ENCODE measurements around the gene PPFIA4.

Gene PPFIA4

DNA sequence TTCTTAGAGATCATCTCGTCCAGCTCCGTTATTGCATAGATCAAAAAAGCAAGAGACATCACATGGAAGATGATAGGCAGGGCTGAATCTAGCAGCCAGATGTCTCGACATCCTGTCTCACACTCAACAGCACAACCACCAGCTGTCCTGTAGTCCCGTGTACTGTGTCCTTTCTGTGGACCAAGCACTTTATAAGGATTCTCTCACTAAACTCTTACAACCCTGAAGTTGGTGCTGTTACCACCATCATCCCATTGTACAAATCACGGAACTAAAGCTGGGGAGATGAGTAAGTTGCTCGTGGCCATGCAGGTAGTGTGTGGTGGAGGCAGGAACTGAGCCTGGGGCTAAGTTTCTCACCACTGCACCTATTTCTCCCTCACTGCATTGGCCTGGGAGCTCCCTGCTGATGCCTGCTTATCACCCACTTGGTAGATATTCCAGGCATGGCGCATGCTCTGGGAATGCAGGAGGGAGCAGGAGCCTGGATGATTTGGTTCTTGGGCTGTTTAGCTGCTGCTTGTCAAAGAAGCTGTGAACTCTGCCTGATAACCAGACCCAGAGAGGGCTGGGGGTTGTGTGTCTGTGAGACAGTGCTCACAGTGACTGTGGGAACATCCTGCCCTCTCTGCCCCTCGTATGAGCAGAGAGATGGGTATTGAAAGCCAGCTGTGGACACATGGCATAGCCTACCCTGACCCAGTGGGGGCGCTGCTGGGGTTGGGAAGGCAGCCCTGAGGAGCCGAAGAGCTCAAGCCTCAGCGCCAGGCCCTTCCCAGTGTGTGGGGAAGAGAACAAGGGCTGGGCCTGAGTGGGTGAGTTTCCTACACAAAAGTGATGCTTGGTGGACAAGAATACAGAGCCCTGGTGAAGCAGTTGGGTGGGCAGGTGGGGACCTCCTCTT lies 13.6 kb downstream of the PPFIA4 start:
- DNase-seq (ENCODE audit: low read depth in 1 of 2, low spot score in 1 of 2): no peak

DNA sequence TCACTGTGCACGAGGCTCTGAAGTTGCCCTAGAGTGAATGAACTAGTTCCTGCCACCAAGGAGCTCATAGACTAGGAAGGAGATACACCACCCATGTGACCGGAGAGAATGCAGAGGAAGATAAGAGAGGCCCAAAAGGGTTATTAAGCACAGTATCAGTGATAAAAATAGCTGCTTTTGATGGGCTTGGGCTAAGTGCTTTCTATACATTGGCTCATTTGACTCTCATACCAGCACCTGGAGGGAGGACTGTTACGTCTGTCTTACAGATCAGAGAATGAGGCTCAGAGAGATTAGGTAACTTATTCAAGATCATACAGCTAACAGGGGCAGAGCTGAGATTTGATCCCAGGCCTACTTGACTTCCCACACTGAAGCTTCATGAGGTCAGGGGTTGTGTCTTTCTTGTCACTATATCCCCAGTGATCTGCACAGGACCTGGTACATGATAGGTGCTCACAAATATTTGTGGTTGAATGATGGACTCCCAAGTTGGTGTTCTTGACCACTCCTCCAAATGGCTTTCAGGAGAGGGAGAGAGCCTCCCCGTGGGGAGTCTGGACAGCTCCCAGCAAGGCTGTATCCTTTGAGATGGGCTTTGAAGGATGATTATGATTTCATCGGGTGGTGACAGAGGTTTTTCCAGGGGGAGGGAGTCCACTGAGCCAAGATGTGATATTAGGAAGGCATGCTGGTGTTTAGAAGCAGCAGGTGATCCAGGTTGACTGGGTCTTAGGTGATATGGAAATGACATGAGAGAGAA lies 14.4 kb downstream of the PPFIA4 start:
- DNase-seq (ENCODE audit: low read depth in 1 of 2, low spot score in 1 of 2): no peak

DNA sequence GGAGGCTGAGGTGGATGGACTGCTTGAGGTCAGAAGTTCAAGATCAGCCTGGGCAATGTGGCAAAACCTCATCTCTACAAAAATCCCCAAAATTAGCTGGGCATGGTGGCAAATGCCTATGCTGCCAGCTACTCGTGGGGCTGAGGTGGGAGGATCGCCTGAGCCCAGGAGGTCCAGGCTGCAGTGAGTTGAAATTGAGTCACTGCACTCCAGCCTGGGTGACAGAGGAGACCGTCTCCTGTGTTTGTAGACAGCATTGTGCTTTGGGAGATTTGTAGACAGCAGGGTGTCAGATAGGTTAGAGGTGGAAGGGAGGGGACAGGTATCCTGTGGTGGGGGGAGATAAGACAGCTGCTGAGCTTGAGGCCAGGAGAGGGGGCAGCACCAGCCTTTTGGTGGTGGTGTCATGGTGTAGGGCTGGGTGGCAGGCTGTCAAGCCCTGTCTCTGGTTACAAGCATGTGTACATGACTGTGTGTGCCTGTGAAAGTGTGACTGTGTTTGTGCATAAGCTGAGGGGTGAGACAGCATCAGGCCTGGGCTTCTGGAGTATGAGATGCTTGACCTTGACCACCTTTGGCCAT lies 15.2 kb downstream of the PPFIA4 start:
- DNase-seq (ENCODE audit: low read depth in 1 of 2, low spot score in 1 of 2): no peak

DNA sequence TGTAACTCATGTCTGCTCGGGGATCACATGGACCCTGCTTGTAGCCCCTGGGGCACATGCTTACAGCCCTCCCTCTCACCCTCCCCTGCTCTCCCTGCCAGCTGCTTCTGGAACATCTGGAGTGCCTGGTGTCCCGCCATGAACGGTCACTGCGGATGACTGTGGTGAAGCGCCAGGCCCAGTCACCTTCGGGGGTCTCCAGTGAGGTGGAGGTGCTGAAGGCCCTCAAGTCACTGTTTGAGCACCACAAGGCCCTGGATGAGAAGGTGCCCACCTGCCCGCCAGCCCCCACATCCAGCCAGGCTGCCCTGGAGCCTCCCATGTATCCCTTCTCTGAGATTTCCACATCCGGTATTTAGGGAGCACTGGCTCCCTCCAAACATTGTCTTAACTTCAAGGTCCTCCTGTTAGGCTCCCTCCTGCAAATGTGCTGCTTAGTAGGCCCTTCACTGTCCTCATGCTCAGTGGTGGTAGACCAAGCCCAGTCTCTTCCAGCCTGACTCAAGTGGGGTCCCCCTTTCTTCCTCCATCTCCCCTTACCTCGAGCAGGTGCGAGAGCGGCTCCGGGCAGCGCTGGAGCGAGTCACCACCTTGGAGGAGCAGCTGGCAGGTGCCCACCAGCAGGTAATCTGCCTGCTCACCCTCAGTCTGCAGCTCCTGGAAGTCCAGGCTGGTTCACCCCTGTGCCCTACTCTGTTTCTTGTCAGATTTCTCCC lies 17.7 kb downstream of the PPFIA4 start:
- no peak for DNase-seq (ENCODE audit: low read depth in 1 of 2, low spot score in 1 of 2)

DNA sequence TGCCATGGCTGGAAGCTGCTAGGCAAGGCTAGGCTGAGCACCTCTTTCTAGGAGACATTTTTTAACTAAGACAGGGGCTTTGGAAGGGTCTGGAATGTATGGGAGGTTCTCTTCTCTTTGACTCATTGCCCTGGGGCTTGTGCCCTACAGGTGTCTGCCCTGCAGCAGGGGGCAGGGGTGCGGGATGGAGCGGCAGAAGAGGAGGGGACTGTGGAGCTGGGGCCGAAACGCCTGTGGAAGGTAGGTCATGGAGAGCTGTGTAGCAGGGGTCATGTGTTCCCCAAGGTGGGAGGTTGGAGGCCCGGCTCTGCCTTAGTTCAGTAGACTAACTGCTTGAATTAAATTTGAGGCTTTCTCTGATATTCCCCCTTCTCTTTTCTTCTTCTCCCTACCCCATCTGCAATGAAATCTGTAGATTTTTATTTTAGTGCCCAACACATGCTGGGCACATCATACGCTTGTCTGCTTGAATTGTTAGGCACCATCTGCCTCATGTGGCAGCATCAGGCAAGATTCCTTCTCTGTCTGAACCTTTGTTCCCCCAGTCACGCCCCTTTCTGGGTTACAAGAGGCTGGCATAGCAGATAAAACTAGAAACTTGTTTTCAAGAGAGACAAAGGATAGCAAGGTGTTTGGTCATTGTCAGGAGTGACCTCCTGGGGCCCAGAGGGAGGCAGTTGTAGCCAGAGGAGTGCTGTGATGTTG lies 18.4 kb downstream of the PPFIA4 start:
- DNase-seq (ENCODE audit: low read depth in 1 of 2, low spot score in 1 of 2): no peak

DNA sequence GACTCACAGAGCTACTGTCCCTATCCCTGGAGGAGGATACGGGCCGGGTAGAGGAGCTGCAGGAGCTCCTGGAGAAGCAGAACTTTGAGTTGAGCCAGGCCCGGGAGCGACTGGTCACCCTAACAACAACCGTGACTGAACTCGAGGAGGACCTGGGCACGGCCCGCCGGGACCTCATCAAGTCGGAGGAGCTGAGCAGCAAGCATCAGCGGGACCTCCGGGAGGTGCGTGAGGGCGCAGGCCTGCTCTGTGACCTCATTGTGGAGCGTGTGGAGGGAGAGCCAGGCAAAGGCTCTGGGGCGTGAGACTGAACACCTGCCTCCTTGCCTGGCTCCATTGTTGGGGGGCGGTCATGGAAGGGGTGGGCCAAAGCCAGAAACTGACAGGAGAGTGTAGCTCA lies 19.0 kb downstream of the PPFIA4 start:
- no peak for DNase-seq (ENCODE audit: low read depth in 1 of 2, low spot score in 1 of 2)

- no peak for DNase-seq (ENCODE audit: low read depth in 1 of 2, low spot score in 1 of 2)
Observed at GRCh38 chr1:203045821-203046594, 19.7 kb downstream of the PPFIA4 start.

DNA sequence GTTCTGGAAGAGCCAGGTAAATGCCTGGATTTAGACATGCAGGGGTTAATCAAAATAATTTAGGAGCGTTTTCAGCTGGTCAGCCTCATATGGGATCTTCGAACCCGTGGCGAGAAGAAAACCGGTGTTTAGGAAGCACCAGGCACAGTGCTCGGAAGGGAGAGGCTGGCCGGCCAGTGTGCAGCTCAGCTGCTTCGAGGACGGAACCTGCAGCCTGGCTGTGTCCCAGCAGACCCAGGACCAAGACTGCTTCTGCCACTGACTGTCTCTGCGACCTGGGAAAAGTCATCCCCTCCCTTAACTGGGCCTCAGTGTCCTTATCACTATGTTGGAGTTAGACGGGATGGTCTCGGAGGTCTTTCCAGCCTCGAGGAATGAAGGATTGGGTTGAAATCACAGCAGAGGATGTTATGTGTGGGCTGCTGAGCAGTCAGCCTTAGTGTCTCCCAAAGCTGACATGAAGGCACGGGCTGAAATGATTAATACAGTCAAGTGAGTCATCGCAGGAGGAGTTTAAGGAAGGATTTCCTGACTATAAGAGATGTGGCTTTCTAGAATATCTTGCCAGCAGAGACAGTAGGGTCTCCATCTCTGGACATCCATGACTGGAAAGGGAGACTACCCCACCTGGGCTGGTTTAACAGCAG lies 20.8 kb downstream of the PPFIA4 start:
- DNase-seq (ENCODE audit: low read depth in 1 of 2, low spot score in 1 of 2): no peak

DNA sequence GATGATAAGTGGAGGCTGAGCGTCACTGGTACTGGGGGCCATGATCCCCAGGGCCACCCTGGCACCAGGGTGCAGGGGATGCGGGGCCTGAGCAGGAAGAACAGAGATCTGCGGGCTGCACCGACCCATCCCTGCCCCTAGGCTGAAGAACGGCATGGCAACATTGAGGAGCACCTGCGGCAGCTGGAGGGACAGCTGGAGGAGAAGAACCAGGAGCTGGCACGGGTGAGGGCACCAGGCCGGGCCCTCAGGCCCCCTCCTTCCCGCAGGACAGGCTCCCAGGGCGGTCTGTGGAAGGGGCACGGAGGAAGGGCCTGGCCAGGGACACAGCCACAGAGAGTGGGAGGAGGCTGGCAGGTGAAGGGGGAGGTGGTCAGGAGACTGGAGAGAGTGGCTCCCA lies 21.8 kb downstream of the PPFIA4 start:
- DNase-seq (ENCODE audit: low read depth in 1 of 2, low spot score in 1 of 2): no peak

DNA sequence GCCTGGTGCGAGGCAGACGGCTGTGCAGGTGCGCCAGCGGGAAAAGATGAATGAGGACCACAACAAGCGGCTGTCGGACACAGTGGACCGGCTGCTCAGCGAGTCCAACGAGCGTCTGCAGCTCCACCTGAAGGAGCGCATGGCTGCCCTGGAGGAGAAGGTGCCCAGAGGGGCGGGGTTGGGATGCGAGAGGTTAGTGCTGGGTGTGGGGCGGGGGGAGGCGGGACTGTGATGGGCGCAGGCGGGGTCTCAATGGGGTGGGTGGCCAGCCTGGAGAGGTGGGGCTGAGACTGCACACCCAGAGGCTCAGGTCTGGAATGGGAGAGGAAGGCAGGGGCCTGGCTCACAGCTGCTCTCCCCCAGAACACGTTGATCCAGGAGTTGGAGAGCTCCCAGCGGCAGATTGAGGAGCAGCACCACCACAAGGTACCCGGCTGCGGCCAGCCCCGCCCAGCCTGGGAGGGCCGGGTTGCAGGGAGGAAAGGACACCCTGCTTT lies 22.3 kb downstream of the PPFIA4 start:
- no peak for DNase-seq (ENCODE audit: low read depth in 1 of 2, low spot score in 1 of 2)

DNA sequence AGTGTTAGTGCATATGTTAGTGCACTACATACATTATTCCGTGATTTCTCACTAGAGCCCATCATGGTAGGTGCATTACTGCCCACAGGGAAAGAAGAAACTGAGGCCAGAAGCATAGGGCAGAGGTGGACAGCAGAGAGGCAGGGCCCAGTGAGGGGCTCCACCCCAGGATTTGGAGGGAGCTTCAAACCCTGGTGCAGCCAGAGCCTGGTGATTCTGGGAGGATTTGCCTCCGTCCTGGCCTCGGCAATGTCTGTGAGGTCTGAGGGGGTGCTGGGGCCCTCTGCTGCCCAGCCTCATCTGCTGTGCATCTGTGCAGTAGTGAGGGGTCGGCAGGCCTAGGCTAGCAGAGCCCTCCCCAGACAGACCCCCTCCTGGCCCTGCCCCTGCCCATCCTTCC lies 22.8 kb downstream of the PPFIA4 start:
- DNase-seq (ENCODE audit: low read depth in 1 of 2, low spot score in 1 of 2): no peak

DNA sequence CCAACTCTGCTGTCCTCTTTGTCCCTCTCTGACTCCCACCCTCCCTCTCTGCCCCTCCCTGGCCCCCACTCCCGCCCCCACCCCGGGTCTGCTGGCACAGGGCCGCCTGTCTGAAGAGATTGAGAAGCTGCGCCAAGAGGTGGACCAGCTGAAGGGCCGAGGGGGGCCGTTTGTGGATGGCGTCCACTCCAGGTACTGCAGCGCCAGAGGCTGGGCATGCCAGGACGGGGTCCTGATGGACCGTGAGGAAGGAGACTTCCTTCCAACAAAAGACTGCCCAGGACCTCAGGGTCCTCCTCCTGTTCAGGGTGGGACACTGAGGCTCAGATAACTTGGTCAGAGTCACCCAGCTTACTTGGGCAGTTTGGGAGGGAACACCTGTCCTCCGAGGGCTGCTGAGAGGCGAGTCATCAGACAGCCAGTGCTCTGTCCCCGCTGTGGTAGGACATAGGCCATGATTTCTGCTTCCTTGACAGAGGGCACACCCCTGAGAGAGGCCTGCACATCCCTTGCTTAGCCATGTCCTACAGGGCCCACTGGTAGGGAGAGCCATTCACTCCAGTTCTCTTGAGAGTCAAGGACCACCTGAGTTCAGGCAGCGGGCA lies 23.4 kb downstream of the PPFIA4 start:
- no peak for DNase-seq (ENCODE audit: low read depth in 1 of 2, low spot score in 1 of 2)

GRCh38 chr1:203050826-203051225 lies 24.5 kb downstream of the PPFIA4 start:
- no peak for DNase-seq (ENCODE audit: low read depth in 1 of 2, low spot score in 1 of 2)

DNA sequence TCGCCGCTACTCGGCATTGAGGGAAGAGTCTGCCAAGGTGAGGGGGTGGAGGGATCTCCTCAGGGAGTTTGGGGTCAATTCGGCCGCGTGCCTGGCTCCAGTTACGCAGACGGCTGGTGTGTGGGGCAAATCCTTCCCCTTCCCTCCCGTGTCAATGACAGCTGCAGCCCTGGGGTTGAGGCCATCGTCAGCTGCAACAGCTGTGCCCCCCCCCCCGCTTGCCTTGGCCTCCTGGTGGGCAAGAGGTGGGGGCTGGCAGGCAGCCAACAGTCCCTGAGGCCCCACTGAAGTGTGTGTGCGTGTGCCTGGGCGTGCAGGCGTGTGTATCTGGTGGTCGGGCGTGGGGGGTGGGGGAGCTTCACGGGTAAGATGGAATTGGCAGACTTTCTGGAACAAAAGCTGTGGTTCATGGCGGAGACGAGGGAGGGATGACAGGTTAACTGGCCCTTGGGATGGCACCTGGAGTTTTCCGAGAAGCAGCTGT lies 25.6 kb downstream of the PPFIA4 start:
- DNase-seq (ENCODE audit: low read depth in 1 of 2, low spot score in 1 of 2): no peak

DNA sequence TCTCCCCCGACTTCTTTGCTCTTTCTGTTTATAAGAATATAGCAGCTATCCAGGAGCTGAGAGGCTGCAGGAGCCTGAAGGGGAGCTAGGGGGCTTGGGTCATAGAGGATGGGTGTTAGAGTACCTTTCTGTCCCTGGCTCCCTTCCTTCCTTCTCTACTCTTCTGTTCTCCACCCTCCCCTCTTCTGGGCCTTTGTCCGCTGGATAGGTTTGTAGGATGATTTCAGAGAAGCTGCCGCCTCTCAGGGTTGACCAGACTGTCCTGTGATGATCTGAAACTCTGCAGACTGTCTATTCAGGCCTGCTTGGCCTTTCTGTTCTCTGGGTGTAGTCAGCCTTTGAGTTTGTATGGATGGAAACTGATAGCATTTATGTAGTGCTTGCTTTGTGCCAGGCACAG lies 26.3 kb downstream of the PPFIA4 start:
- no peak for DNase-seq (ENCODE audit: low read depth in 1 of 2, low spot score in 1 of 2)

DNA sequence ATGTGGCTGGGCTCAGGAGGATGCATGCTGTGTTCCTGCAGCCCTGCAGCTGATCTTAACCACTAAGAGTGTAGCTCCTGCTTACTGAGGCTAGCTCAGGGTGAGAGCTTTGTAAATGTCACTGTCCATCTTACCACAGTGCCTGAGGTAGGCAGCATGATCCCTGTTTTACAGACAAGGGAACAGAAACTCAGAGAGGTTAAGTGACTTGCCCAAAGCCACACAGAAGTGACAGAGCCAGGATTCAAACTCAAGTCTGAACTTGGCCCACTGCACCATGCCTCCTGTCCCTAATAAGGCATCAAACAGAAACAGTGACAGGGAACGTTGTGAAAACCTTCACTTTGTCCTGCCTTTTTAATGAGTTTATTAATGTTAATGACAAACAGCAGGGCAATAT lies 27.9 kb downstream of the PPFIA4 start:
- no peak for DNase-seq (ENCODE audit: low read depth in 1 of 2, low spot score in 1 of 2)

- DNase-seq (ENCODE audit: low read depth in 1 of 2, low spot score in 1 of 2): no peak
Observed at GRCh38 chr1:203054642-203055041, 28.4 kb downstream of the PPFIA4 start.

DNA sequence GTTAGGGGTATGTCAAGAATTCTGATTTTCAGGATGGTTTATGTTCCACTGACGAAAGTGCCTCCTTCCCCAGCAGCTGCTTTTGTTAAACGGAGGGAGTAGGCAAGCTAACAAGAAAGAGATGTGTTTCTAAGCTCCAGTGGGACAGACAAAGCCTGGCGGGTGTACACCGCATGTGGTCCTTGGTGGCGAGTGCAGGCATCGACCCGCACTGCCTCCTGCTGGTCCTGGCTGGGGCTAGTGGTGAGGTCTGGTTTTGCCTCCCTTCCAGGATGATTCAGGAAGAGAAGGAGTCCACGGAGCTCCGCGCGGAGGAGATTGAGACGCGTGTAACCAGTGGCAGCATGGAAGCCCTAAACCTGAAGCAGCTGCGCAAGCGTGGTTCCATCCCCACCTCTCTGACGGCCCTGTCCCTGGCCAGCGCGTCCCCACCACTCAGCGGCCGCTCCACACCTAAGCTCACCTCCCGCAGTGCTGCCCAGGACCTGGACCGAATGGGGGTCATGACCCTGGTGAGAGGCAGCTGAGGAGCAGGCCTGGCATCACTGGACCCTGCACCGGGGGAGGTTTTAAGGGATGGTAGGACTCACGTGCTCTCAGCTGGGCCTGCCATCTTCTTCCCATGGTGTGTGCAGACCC lies 29.0 kb downstream of the PPFIA4 start:
- DNase-seq (ENCODE audit: low read depth in 1 of 2, low spot score in 1 of 2): no peak

Measured in activated T-helper 1 cell treated with anti-CD3 and anti-CD28 coated beads, Interleukin-2, amount 50 U/mL, for 16 hours (primary cell).